Calu3 (cell line): ENCODE measurements around the gene UQCRHL. TPM values are rescaled to one million over a fixed set of nuclear protein-coding genes. Genes with fewer than 3 reads are reported as not detected.

Experiments
- BruUV-seq: library from RNA; stranded (reverse); fragments of 400-500 nt; replicated peaks from 2 replicates; lab custom pipeline; 2021; lab: Mats Ljungman, UMichigan
- CTCF ChIA-PET: fragments of 300-600 bp; sonication (Branson Sonifier 250); formaldehyde crosslinking; loops from one replicate; lab custom pipeline; 2022; ENCODE audit warnings: antibody characterized with exemption; lab: Charles Lee
- DNase-seq: peaks from one replicate; pipeline ENCODE4 v3.0.0; 2022
- H3K27ac Mint-ChIP-seq: one replicate; pipeline ENCODE4 v1.8.0; 2022; ENCODE audit warnings: mixed read lengths; ENCODE audit not compliant: unreplicated experiment
- H3K27me3 Mint-ChIP-seq: one replicate; pipeline ENCODE4 v1.8.0; 2022; ENCODE audit warnings: mixed read lengths; ENCODE audit not compliant: unreplicated experiment
- H3K36me3 Mint-ChIP-seq: one replicate; pipeline ENCODE4 v1.8.0; 2022; ENCODE audit warnings: mild to moderate bottlenecking, moderate library complexity, mixed read lengths; ENCODE audit not compliant: insufficient read depth, unreplicated experiment
- H3K4me1 Mint-ChIP-seq: one replicate; pipeline ENCODE4 v1.8.0; 2022; ENCODE audit warnings: mild to moderate bottlenecking, low read depth, mixed read lengths; ENCODE audit not compliant: unreplicated experiment
- H3K4me3 Mint-ChIP-seq: one replicate; pipeline ENCODE4 v1.8.0; 2022; ENCODE audit warnings: mild to moderate bottlenecking, low read depth, moderate library complexity, mixed read lengths; ENCODE audit not compliant: unreplicated experiment
- H3K9me3 Mint-ChIP-seq: one replicate; pipeline ENCODE4 v1.8.0; 2022; ENCODE audit warnings: low read depth, mixed read lengths; ENCODE audit not compliant: unreplicated experiment
- CTCF ChIP-seq: fragments of 200-600 bp; IDR thresholded peaks from one replicate; pipeline ENCODE4 v1.8.0; 2022; ENCODE audit warnings: antibody characterized with exemption; ENCODE audit not compliant: unreplicated experiment
- intact Hi-C: fragments of 100-400 bp; cut with micrococcal nuclease; formaldehyde crosslinking; loops from one replicate; pipeline ENCODE4 v1.10.0; 2022; ENCODE audit not compliant: unreplicated experiment
- total RNA-seq: library from RNA; stranded (reverse); gene quantifications from 2 replicates; pipeline ENCODE4 v1.2.3, GENCODE V29; 2022

UQCRHL gene
- total RNA-seq, 1 experiment from 2014 or later: 3.6 TPM

DNA sequence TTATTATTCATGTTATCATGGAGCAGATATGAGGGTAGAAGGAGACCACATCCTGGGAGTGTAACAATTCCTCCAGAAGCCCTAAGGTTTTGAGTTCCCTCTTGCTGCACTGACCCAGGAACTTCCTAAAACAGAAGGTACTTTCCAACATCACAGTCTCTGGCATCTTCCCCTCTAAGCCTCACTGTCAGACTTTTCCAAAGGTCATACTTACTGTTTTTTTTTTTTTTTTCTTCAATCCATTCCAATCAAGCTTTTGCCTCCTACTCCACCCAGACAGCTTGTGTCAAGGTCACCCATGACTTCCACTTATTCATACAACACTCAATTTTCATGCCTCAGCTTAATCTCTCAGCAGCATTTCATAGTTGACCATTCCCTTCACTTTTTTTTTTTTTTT lies 18.4 kb upstream of the UQCRHL start:
- CTCF ChIA-PET: interaction anchor here (0.6 to 0.9 kb wide), 2 partner anchors 25 to 194 kb away, joined by 3 to 9 read pairs; no protein-coding TSS in a partner anchor
- no TSS peak for BruUV-seq
- Mint-ChIP-seq H3K9me3 (no peaks in the 10 kb centered on the region), H3K27me3 (no peaks in the 10 kb centered on the region), H3K27ac (no peak overlapping the region), H3K36me3 (peaks cover 10% of the 10 kb centered on the region), H3K4me3 (no peak overlapping the region), H3K4me1 (peaks cover 21% of the 10 kb centered on the region)
- TF ChIP-seq CTCF: no peak
- DNase-seq: no peak
- intact Hi-C loops: no loop called here

DNA sequence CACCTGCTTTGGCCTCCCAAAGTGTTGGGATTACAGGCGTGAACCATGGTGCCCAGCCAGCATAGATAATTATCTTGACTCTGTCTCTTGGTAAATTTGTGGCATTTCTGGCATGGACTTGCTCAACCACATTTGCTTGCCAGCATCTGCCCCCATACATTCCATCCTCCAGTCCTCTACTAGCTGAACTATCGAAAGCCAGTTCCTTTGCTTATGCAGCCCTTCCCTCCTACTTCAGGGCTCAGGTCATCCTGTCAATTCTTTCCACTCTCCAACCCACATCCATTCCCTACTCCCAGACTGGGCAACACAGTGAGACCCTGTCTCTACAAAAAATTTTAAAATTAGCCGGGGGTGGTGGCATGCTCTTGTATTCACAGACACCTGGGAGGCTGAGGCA lies 13.0 kb upstream of the UQCRHL start:
- peaks cover 5% of the 10 kb centered on the region for H3K36me3 Mint-ChIP-seq
- no peak for TF ChIP-seq CTCF
- no TSS peak for BruUV-seq

DNA sequence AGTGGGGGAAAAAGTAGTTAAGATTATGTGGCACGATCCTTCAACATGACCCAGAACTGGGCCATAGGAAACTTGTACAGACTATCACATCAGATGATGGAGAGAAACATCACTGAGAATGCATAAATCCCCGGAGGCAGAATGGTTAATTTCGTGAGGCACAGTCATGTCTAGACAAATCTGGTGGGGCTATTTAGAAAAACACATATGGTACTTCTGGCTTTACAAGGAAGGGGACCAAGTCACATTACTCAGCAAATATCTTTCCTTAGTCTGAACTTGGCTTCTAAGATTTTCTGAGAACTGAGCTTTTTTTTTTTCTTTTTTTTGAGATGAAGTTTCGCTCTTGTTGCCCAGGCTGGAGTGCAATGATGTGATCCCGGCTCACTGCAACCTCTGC lies 9.2 kb upstream of the UQCRHL start:
- CTCF ChIA-PET: no interaction called here
- no peaks in the 10 kb centered on the region for H3K9me3 Mint-ChIP-seq
- BruUV-seq: no TSS peak
- intact Hi-C loops: loop anchor here (2.0 kb wide), 1 partner anchor 16 kb away; no protein-coding TSS in a partner anchor
- H3K27ac Mint-ChIP-seq: no peak overlapping the region
- TF ChIP-seq CTCF: no peak
- no peak overlapping the region for H3K4me3 Mint-ChIP-seq
- H3K27me3 Mint-ChIP-seq: no peaks in the 10 kb centered on the region
- H3K4me1 Mint-ChIP-seq: no peaks in the 10 kb centered on the region
- no peak for DNase-seq
- peaks cover 5% of the 10 kb centered on the region for H3K36me3 Mint-ChIP-seq

More for the DNA sequence above, 13.0 kb upstream of the UQCRHL start:
- no peak for DNase-seq
- H3K9me3 Mint-ChIP-seq: no peaks in the 10 kb centered on the region
- H3K27ac Mint-ChIP-seq: no peak overlapping the region
- intact Hi-C loops: no loop called here
- no peaks in the 10 kb centered on the region for H3K4me1 Mint-ChIP-seq
- H3K27me3 Mint-ChIP-seq: no peaks in the 10 kb centered on the region
- H3K4me3 Mint-ChIP-seq: no peak overlapping the region
- CTCF ChIA-PET: interaction anchor here (0.7 kb wide), 2 partner anchors 21 to 444 kb away, joined by 3 to 8 read pairs; no protein-coding TSS in a partner anchor

DNA sequence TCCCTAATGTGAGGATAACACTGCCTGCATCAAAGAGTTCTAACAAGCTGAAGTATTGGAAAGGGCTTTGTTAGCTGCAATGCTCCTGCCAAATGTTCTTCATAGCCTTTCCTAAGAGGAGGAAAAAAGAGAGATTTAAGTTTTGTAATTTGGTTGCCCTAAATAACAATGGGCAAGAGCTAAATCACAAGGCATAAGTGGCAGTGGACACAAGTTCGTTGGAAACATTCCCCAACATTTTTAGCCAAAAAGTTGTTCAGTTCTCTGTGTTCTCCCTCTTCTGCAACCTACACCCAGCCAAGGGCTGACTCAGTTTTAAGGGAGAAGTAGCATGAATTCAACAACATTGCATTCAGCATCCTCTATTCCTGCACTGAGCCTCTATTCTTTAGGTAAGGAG lies 2.6 kb upstream of the UQCRHL start:
- H3K27me3 Mint-ChIP-seq: no peaks in the 10 kb centered on the region
- H3K4me3 Mint-ChIP-seq: no peak overlapping the region
- DNase-seq: no peak
- no peaks in the 10 kb centered on the region for H3K9me3 Mint-ChIP-seq
- no peaks in the 10 kb centered on the region for H3K4me1 Mint-ChIP-seq
- intact Hi-C loops: no loop called here
- no peak for TF ChIP-seq CTCF
- BruUV-seq: no TSS peak
- CTCF ChIA-PET: no interaction called here
- H3K36me3 Mint-ChIP-seq: peaks cover 10% of the 10 kb centered on the region
- no peak overlapping the region for H3K27ac Mint-ChIP-seq
